Osteoblast (primary cell): ENCODE measurements around the gene SEPTIN6. TPM values are rescaled to one million over a fixed set of nuclear protein-coding genes. Genes with fewer than 3 reads are reported as not detected.

Experiments used
- DNase-seq: peaks from one replicate; pipeline ENCODE4 v3.0.0; 2011; ENCODE audit warnings: low spot score, mixed read lengths; ENCODE audit not compliant: insufficient read length; ENCODE audit errors: missing footprints
- H2AFZ ChIP-seq: 2 replicates; pipeline ENCODE4 v1.6.0; 2011; ENCODE audit warnings: mild to moderate bottlenecking, low read length
- H3K27ac ChIP-seq: 2 replicates; pipeline ENCODE4 v1.5.1; 2011; ENCODE audit warnings: mild to moderate bottlenecking, low read depth, low read length, moderate library complexity
- H3K27me3 ChIP-seq: 2 replicates; pipeline ENCODE4 v1.6.0; 2012; ENCODE audit warnings: mild to moderate bottlenecking, control low read depth, inconsistent platforms, low read length, moderate library complexity; ENCODE audit not compliant: insufficient read depth
- H3K36me3 ChIP-seq: 2 replicates; pipeline ENCODE4 v1.5.1; 2011; ENCODE audit warnings: mild to moderate bottlenecking, low read length, control low read depth, moderate library complexity; ENCODE audit not compliant: insufficient read depth
- H3K4me1 ChIP-seq: 2 replicates; pipeline ENCODE4 v1.5.1; 2011; ENCODE audit warnings: mild to moderate bottlenecking, low read length, control low read depth, moderate library complexity; ENCODE audit not compliant: insufficient read depth
- H3K4me2 ChIP-seq: 2 replicates; pipeline ENCODE4 v1.6.0; 2011; ENCODE audit warnings: mild to moderate bottlenecking, low read length; ENCODE audit not compliant: insufficient read depth
- H3K4me3 ChIP-seq: fragments of 200-600 bp; sonication (generic); 3 replicates; pipeline ENCODE4 v1.5.1; 2012; ENCODE audit warnings: mild to moderate bottlenecking, low read length, inconsistent platforms; ENCODE audit not compliant: insufficient read depth
- H3K79me2 ChIP-seq: 2 replicates; pipeline ENCODE4 v1.6.0; 2012; ENCODE audit warnings: mild to moderate bottlenecking, low read length, control low read depth, inconsistent platforms; ENCODE audit not compliant: insufficient read depth
- H3K9me3 ChIP-seq: 2 replicates; pipeline ENCODE4 v1.5.1; 2011; ENCODE audit warnings: low read depth, low read length, control low read depth
- H4K20me1 ChIP-seq: 2 replicates; pipeline ENCODE4 v1.6.0; 2012; ENCODE audit warnings: mild to moderate bottlenecking, low read length, control low read depth; ENCODE audit not compliant: insufficient read depth
- CTCF ChIP-seq: IDR thresholded peaks from 2 replicates; pipeline ENCODE4 v1.5.1; 2011; ENCODE audit warnings: mild to moderate bottlenecking, low read depth, low read length, moderate library complexity; ENCODE audit errors: extremely low read depth
- total RNA-seq: library from RNA; depleted of rRNA; stranded (reverse); fragments of >200 nt; gene quantifications from 2 replicates; pipeline ENCODE4 v1.2.3, GENCODE V29; 2012

SEPTIN6 gene
- total RNA-seq, 1 donor, result 9.0 TPM

- H3K9me3 ChIP-seq, result no peaks in the 10 kb centered on the region
- no peaks in the 10 kb centered on the region for H3K27me3 ChIP-seq
- H2AFZ ChIP-seq, result peak overlapping the region; percentile 35
- no peak overlapping the region for H3K4me2 ChIP-seq
- no peak overlapping the region for H3K4me3 ChIP-seq
- H3K27ac ChIP-seq, result no peak overlapping the region
- DNase-seq, result no peak
- H4K20me1 ChIP-seq, result no peaks in the 10 kb centered on the region
- no peaks in the 10 kb centered on the region for H3K79me2 ChIP-seq
- no peak for TF ChIP-seq CTCF
- no peaks in the 10 kb centered on the region for H3K4me1 ChIP-seq
- H3K36me3 ChIP-seq, result no peaks in the 10 kb centered on the region
Observed at GRCh38 chrX:119726900-119727555, 34.1 kb upstream of the SEPTIN6 start.

GRCh38 chrX:119721926-119722325 is 29.0 kb upstream of the SEPTIN6 start:
- no peak overlapping the region for H3K4me2 ChIP-seq
- H3K4me1 ChIP-seq, result no peaks in the 10 kb centered on the region
- no peaks in the 10 kb centered on the region for H3K9me3 ChIP-seq
- H3K27me3 ChIP-seq, result no peaks in the 10 kb centered on the region
- no peak for TF ChIP-seq CTCF
- H2AFZ ChIP-seq, result no peak overlapping the region
- no peaks in the 10 kb centered on the region for H3K79me2 ChIP-seq
- H3K36me3 ChIP-seq, result no peaks in the 10 kb centered on the region
- H4K20me1 ChIP-seq, result no peaks in the 10 kb centered on the region
- no peak overlapping the region for H3K27ac ChIP-seq
- DNase-seq, result no peak
- H3K4me3 ChIP-seq, result no peak overlapping the region

- TF ChIP-seq CTCF, result no peak
- Histone ChIP-seq H3K27ac (no peak overlapping the region), H3K9me3 (no peaks in the 10 kb centered on the region), H3K36me3 (no peaks in the 10 kb centered on the region), H3K79me2 (no peaks in the 10 kb centered on the region), H4K20me1 (no peaks in the 10 kb centered on the region), H2AFZ (no peak overlapping the region), H3K27me3 (no peaks in the 10 kb centered on the region), H3K4me1 (no peaks in the 10 kb centered on the region), H3K4me3 (no peak overlapping the region), H3K4me2 (no peak overlapping the region)
- DNase-seq, result no peak
Observed at GRCh38 chrX:119721487-119721886, 28.5 kb upstream of the SEPTIN6 start.

- no peak overlapping the region for H2AFZ ChIP-seq
- H3K4me2 ChIP-seq, result no peak overlapping the region
- H3K79me2 ChIP-seq, result no peaks in the 10 kb centered on the region
- no peaks in the 10 kb centered on the region for H3K9me3 ChIP-seq
- H3K36me3 ChIP-seq, result no peaks in the 10 kb centered on the region
- no peak for TF ChIP-seq CTCF
- no peaks in the 10 kb centered on the region for H4K20me1 ChIP-seq
- H3K27me3 ChIP-seq, result peaks cover 3% of the 10 kb centered on the region
- H3K4me3 ChIP-seq, result no peak overlapping the region
- no peak overlapping the region for H3K27ac ChIP-seq
- no peaks in the 10 kb centered on the region for H3K4me1 ChIP-seq
- no peak for DNase-seq
Observed at GRCh38 chrX:119709630-119710029, 16.7 kb upstream of the SEPTIN6 start.
